Medulla oblongata (tissue), 1 donor: ENCODE measurements around the gene BUB1.
"Not testable (repeated sequence)": the region's sequence is repeated elsewhere in the genome, so short reads cannot be mapped to it uniquely, and the experiment has no call there.

Experiments
- DNase-seq: peaks from one replicate; pipeline ENCODE4 v3.0.0-alpha.2; 2015; ENCODE audit errors: extremely low spot score

BUB1 gene

DNA sequence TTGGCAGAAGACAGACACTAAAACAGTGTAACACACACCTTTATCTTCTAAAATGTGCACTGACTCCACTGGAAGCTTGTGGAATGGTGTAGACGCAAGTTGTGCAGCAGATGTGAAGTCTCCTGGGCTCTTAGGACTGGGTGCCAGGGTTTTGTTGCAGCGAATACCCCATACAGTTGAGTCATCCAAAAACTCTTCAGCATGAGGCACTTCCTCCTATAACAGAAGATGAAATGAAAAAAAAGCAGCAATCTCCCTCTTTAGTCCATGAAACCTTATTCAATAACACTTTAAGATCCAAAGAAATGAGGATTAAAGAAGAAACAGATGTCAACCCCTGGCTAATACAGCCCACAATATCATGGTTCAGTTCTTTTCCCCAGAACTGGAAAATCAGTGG, 22.2 kb downstream of the BUB1 start:
- DNase-seq = no peak

DNA sequence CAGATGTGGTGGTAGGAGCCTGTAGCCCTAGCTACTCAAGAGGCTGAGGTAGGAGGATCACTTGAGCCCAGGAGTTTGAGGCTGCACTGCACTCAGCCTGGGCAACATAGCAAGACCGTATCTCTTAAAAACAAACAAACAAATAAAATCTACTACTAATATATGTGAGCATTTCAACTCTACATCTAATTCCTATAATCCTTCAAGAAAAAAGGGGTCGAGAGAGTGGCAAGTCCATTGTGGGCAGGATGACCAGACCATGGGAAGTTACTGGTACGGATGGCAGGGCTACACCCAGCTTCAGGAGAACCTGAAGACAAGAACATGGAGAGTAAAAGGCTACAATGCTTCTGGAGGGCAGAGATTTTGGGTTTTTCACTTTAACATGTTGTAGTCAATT, 24.0 kb downstream of the BUB1 start:
- DNase-seq = no peak

- peak; percentile 68 for DNase-seq
Measured at GRCh38 chr2:110650346-110650745, 27.5 kb downstream of the BUB1 start.

DNA sequence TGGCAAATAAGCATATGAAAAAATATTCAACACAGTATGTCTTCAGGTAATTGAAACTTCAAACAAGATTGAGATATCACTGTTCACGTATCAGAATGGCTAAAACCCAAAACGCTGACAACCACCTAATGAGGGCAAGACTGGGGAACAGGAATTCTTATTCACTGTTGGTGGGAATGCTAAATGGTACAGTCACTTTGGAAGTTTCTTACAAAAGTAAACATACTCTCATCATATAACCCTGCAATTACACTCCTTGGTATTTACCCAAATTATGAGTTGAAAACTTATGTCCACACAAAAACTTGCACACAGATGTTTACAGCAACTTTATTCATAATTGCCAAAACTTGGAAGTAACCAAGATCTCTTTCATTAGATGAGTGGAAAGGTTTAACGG, 30.1 kb downstream of the BUB1 start:
- no peak for DNase-seq

- no peak for DNase-seq
Measured at GRCh38 chr2:110645616-110646015, 32.2 kb downstream of the BUB1 start.

DNA sequence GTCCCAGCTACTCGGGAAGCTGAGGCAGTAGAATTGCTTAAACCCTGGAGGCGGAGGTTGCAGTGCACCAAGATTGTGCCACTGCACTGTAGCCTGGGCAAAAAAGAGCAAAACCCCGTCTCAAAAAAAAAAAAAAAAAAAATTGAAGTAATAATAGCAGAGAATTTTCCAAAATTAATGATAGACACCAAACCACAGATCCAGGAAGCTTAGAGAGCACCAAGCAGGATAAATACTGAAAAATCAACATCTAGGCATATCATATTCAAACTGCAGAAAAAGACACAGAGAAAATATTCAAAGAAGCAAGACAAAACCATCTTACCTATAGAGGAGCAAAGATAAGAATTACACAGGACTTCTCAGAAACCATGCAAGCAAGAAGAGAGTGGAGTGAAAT, 33.5 kb downstream of the BUB1 start:
- no peak for DNase-seq

- DNase-seq = no peak
Measured at GRCh38 chr2:110642360-110642759, 35.5 kb downstream of the BUB1 start.

- no peak for DNase-seq
Measured at GRCh38 chr2:110639972-110640371, 37.9 kb downstream of the BUB1 start.

DNA sequence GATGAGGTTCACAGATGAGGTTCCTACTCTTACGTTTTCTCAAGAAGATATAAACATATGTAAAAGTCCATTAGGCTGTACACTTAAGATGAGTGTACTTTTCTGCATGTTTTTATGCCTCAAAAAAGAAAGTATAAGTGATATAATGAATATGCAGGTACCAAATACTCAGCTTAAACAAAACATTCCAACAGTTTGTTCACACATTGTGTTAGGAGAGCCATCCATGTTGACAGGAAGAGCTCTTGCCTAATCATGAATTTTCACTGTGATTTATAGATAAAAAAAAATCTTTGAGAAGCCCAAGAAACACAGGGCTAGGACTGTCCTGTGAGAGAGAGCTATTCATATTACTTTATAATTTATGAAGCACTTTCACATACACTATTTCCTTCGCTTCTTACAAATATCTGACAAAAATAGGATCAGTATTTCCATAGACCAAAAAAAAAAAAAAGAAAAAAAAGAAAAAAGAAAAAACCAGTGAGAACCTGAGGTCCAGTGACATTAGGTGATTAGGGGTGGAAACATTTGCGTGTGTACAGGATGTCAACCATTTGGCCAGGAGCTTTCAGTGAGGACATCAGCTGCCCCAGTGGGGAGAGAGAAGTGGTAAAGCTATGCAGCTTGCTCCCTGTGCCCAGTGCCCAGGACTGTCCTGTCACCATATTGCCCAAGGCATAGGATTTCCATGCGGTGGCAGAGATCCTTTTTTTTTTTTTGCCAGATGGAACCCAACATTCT, 38.7 kb downstream of the BUB1 start:
- DNase-seq = no peak

GRCh38 chr2:110638004-110638403, 39.9 kb downstream of the BUB1 start:
- DNase-seq = no peak

DNA sequence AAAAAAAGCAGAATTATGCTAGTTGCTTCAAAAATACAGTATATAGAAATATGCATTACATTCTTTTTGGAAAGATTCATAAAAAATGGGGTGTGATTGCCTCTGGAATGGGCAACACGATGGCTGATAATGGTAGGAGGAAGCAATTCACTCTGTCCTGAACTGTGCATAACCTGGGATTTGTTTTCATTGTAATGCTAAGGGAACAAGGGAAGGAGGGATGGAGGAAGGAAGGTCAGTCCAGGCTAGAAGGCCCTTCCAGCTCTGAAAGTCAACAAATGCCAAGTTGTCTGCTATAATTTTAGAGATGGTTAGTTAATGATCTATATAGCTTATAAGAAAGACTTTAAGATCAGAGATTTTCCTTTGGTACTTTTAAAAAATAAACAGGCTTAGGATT, 40.8 kb downstream of the BUB1 start:
- DNase-seq = no peak

GRCh38 chr2:110635949-110636628, 41.8 kb downstream of the BUB1 start:
- DNase-seq = not testable (repeated sequence)

GRCh38 chr2:110627348-110627747, 50.5 kb downstream of the BUB1 start:
- not testable (repeated sequence) for DNase-seq

- not testable (repeated sequence) for DNase-seq
Measured at GRCh38 chr2:110619326-110619939, 58.4 kb downstream of the BUB1 start.

GRCh38 chr2:110613927-110614326, 63.9 kb downstream of the BUB1 start:
- DNase-seq = not testable (repeated sequence)

GRCh38 chr2:110610613-110611250, 67.1 kb downstream of the BUB1 start:
- not testable (repeated sequence) for DNase-seq

GRCh38 chr2:110609843-110610612, 67.8 kb downstream of the BUB1 start:
- not testable (repeated sequence) for DNase-seq

GRCh38 chr2:110608788-110609502, 68.9 kb downstream of the BUB1 start:
- DNase-seq = not testable (repeated sequence)

- not testable (repeated sequence) for DNase-seq
Measured at GRCh38 chr2:110605057-110605456, 72.8 kb downstream of the BUB1 start.

GRCh38 chr2:110603917-110604591, 73.8 kb downstream of the BUB1 start:
- not testable (repeated sequence) for DNase-seq
